Measurements from ENCODE around the gene TOM1.

The TOM1 gene

DNA sequence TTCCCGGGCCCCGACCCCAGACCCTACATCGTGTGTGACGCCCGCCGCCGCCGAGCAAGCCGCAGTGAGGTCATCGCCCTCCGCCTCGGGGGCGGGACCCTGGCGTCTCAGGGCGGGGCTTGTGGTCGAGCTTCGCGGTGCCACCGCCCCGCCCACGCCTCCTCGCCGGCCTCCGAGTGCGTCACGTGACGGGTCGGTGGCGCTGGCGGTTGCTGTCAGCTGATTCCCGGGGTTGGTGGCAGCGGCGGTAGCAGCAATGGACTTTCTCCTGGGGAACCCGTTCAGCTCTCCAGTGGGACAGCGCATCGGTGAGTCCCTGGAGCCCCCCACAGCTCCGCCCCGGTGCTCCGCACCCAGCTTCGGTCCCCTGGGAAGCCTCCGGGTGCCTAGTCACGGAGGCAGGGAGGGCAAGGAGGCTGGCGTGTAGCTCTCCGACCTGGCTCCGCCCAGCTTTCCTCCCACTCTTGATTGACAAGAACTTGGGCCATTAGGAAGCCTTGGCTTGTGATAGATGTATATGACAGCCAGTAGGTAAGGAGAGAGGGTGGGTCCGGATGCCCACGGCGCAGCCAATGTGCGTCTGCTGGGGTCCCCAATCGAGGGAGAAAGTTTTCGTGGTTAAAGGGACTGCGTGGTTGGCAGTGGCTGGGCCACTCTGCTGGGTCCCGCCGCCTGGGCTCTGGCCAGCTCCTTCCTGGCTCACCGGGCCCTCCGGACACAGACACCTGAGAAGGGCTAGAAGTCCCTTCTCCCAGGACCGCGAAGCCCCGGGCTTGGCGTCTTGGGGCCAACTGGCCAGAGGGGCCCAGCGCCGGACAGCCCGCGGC, at the start of gene TOM1:
Gene TOM1 (plus strand): TSS at position 222 of the 827 bp plus-strand sequence. CDS start 35 bp downstream, at position 257.
- DNase-seq (ENCODE audit: low read depth) = peak; percentile 96
- H3K4me3 ChIP-seq (ENCODE audit: low read depth, low read length) = peak within 1 kb of the TSS; percentile 81

DNA sequence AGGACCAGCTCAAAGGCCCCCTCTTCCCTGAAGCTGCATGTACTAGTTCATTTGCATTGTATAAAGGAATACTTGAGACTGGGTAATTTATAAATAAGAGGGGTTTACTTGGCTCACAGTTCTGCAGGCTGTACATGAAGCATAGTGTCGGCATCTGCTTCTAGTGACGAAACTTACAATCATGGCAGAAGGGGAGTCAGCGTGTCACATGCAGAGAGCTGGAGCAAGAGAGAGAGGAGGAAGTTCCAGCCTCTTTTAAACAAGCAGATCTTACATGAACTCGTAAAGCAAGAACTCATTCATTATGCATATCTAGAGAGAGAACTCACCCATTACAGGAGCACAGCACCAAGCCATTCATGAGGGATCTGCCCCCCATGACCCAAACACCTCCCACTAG, 49.5 kb upstream of the TOM1 start:
- H3K4me3 ChIP-seq (ENCODE audit: low read depth, low read length) = no peak overlapping the region
- DNase-seq (ENCODE audit: low read depth) = no peak

DNA sequence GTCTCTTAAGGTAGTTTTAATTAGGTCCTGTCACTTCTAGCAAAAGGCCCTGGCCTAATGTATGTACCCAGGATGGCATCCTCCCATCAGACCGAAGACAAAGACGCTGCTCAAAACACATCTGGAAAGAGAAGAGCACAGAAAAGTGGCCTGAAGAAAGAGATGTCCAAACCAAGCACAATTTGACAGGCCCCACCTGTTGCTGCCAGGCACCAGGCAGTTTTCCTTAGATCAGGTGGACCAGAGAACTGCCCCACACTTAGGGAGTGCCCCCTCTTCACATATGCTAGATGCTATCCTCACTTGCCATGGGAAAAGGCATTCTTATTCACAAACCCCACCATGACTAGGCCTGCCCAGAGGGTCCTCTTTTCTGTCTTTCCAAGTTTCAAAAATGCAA, 45.7 kb upstream of the TOM1 start:
- no peak for DNase-seq (ENCODE audit: low read depth)
- H3K4me3 ChIP-seq (ENCODE audit: low read depth, low read length) = no peak overlapping the region

DNA sequence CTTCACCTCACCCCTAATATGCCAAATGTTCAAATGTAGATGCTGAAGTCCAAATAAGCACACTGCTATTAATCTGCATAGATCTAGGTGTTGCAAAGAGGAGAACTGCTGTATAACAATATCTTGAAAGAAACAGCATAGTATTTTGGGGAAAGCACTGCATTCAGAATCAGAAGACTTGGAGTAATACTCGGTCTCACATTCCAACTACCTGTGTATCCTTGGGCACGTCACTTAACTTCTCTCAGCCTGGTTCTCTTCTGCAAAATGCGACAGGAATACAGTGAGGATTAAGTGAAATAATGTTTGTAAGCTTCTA, 42.7 kb upstream of the TOM1 start:
- H3K4me3 ChIP-seq (ENCODE audit: low read depth, low read length) = peak overlapping the region; percentile 86
- DNase-seq (ENCODE audit: low read depth) = no peak

DNA sequence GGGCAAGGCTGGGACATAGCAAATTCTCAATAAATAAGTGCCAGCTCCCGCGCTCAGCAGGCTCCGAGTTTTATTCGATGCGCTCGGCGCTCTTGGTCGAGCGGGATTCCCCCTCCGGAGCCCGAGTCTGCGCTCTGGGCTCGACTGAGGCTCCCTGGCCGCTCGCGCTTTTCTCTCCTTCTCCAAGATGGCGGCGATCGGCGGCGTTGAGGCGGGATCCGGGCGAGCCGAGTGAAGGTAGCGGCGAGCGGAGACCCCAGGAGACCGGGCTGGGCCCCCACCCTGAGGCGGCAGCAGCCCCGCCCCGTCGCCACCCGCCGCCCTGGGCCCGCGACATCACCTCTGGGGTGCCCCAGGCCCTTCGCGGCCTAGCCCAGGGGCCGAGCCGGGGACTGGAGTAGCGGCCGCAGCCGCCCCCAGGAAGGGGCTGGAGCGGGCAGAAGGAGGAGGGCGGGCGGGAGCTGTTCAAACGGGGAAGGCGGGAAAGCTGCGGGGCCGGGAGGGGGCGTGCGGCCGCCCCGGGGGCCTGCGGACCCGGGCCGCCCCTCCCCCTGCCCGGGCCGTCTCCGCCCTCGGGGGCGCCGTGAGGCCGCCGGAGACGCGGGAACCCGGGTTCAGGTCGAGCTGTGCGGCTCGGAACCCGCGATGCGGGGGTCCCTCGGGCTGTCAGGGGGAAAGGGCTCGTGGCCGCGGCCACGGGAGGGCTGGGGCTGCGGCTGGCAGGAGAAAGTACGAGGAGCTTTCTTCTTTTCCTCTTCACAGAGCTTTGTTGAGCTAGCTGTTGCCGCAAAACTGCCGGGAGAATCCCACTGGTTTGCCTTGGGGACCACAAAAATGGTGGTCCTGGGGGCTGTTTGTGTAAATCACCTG, 42.1 kb upstream of the TOM1 start, which contains the start of gene HMGXB4:
Gene HMGXB4 (plus strand): TSS at position 173 of the 870 bp plus-strand sequence. CDS start 4,898 bp downstream, outside the sequence.
- peak within 1 kb of the TSS; percentile 86 for H3K4me3 ChIP-seq (ENCODE audit: low read depth, low read length)
- peak; percentile 60 for DNase-seq (ENCODE audit: low read depth)

DNA sequence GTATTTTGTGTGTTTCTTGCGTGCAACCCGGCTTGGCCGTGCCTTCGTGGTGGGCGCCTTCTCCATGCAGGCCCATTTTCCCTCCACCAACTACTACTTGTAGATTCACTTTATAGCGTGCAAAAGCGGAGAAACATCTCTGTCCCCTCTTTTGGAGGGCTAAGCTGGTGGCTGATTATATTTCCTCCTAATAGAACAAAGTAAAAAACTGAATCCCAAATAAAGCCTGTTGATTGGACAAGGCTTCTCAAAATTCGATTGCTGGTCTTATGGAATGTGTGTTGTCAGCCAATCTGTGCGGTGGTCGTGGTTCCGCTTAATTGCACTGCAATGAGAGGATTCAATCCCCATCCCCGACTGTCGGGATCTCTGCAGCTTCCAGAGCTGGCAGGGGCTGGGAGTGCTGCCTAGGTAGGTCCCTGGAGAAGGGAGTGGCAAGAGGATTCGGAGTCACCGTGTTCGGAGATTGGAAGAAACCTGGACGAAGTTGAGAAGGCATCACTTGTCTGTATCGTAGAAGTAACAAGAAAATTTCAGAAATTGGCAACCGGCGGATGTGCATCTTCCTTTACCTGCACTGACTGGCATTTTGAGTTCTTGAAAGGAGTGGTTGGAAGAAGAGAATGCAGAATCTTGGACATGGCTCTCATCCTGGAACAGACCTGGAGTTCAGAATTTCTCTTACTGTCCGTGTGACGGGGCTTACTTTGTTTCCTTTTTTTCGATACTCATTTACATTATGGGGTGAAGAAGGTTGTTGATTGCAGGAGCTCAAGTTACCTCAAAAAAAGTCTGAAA, 41.3 kb upstream of the TOM1 start:
- no peak for DNase-seq (ENCODE audit: low read depth)
- peak overlapping the region; percentile 86 for H3K4me3 ChIP-seq (ENCODE audit: low read depth, low read length)

DNA sequence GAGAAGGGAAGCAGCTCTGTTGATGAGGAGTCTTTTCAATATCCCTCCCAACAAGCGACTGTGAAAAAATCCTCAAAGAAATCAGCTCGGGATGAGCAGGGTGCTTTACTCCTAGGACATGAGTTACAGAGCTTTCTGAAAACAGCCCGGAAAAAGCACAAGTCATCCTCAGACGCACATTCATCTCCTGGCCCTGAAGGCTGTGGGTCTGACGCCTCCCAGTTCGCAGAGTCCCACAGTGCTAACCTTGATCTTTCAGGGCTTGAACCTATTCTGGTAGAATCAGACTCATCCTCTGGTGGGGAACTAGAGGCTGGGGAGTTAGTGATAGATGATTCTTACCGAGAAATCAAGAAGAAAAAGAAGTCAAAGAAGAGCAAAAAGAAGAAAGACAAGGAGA, 34.7 kb upstream of the TOM1 start:
- H3K4me3 ChIP-seq (ENCODE audit: low read depth, low read length) = no peak overlapping the region
- DNase-seq (ENCODE audit: low read depth) = no peak

DNA sequence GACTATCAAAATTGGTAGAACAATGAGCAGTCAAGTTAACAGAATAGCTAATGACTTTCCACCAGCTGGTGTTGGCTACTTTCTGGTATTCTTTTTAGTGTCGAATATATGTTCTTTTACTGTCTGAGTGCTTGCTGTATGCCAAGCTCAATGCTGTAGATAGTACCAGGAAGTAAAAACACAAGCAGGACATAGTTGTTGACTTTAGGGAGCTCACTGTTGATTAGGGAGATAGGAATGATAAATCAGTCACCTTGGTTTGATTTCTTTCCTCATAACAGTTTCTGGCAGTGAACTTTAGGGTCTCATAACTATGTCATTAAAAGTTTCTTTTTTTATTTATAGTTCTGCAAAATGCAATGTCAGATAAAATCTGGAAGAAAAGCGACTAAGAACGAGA, 33.4 kb upstream of the TOM1 start:
- no peak overlapping the region for H3K4me3 ChIP-seq (ENCODE audit: low read depth, low read length)
- DNase-seq (ENCODE audit: low read depth) = no peak

DNA sequence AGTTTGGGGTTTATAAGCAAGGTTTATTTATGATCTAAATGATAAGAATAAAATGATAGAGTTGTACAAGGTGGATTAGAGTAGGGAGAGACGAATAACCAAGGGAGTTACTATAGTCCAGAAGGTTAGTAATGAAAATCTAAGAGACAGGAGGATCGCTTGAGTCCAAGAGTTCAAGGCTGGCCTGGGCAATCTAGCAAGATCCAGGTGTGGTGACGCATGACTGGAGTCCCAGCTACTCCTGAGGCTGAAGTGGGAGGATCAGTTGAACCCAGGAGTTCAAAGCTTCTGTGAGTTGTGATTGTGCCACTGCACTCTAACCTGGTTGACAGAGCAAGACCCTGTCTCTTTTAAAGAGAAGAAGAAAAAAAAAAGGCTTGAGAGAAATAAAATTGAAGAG, 30.1 kb upstream of the TOM1 start:
- DNase-seq (ENCODE audit: low read depth) = no peak
- H3K4me3 ChIP-seq (ENCODE audit: low read depth, low read length) = no peak overlapping the region

DNA sequence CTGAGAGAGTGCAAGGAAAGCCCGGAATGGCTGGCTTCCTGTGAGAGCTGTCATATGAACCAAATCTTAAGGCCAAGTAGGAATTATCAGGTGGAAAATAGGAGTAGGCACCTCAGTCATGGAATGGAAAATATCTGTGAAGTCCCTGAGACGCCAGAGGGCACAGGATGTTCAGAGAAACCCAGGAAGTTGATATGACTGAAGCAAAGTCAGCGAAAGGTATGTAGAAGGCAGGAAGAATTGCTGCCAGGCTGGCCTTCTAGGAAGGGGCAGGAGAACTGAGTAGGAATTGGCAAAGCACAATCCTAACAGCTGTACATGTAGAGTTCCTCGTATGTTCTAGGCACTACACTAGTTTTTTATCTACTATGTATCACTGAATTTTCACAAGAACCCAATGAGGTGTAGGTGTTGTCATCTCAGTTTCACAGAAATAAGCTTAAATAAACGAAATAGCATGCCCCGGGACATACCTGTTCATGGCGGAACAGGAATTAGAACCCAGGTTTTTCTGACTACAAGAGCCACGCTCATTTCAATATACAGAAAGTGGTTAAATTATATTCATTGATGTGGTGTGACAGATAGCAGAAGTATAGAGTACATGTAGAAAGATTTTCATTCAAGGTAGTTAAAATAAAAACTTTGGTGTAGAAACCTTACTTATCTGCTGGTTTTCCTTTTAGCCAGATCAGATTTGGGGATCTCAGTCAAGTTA, 25.4 kb upstream of the TOM1 start:
- H3K4me3 ChIP-seq (ENCODE audit: low read depth, low read length) = no peak overlapping the region
- DNase-seq (ENCODE audit: low read depth) = no peak

DNA sequence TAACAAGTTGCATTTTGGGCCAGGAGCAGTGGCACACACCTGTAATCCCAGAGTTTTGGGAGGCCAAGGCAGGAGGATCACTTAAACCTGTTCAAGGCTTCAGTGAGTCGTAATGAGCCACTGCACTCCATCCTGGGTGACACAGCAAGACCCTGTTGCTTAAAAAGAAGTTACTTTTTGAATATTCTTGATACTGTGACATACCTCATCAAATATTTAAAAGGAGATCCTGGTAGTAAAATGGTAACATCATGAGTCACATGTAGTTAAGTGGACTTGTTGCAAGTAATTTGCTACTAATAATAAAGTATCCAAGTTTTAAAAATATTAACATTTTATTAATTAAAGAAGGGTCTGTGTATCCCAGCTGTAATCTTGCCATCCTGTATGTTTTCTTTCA, 24.1 kb upstream of the TOM1 start:
- H3K4me3 ChIP-seq (ENCODE audit: low read depth, low read length) = no peak overlapping the region
- DNase-seq (ENCODE audit: low read depth) = no peak

DNA sequence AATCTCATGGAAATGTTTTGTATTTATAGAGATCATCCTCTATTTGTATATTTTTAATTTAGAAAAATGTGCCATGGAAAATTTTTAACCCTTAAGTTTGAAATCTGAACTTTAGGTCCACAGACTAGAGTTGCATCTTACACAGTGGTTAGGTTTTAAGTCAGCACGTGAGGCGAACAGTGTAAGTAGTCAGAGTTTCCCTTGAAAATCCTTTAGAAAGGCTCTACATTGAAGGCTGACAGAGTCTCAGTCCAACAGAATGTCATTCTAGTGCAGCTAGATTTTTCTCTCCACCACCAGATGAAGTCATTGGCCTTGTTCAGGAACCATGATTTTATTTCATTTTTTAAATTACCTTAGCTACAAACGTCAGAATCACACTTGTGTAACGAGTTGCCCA, 23.7 kb upstream of the TOM1 start:
- no peak for DNase-seq (ENCODE audit: low read depth)
- H3K4me3 ChIP-seq (ENCODE audit: low read depth, low read length) = no peak overlapping the region

DNA sequence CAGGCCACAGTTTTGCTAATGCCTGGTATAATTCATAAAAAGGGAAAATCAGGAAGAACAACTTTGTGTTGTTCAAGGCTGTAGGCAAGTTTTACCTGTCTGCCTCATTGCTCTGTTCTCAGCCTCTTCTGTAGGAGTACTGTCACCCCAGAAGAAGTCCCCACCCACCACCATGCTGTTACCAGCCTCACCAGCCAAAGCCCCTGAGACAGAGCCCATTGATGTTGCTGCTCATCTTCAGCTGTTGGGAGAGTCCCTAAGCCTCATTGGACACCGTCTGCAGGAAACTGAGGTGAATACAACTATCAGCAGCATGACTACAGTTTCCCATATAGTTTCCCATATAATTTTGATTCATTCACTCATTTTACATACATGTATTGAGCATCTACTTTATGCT, 11.6 kb upstream of the TOM1 start:
- DNase-seq (ENCODE audit: low read depth) = no peak

DNA sequence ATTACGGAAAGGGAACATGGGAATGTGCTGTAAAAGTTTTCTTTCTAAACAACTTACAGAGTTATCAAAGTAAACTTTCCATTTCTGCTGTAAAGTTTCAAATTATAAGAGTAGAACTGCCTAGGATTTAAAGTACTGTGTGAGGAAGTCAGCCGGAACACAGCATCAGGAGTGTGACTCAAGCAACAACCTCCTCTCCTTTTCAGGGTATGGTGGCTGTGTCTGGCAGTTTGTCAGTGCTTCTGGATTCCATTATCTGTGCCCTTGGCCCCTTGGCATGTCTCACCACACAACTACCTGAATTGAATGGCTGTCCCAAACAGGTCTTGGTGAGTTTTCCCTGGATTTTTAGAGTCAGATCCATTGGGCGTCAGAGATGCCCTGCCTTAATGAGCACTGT, 6.9 kb upstream of the TOM1 start:
- no peak overlapping the region for H3K4me3 ChIP-seq (ENCODE audit: low read depth, low read length)
- DNase-seq (ENCODE audit: low read depth) = no peak

More for the DNA sequence above, 11.6 kb upstream of the TOM1 start:
- no peak overlapping the region for H3K4me3 ChIP-seq (ENCODE audit: low read depth, low read length)

DNA sequence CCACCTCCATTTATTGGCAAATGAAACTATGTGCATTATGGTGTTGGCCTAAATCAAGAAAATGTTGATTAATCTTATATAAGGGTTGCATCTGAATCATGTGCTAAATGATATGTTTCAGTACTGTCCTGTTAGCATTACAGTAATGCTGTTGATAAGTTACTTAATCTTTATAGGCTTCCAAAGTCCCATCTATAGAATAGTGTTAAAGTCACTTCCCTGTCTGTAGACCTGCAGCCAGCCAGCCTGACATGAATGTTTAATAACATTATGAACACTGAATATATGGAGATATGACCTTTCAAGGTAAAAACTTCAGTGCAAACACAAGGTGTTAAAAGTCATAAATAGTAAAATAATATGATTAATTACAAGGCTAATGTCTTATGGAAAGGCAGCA, 3.6 kb upstream of the TOM1 start:
- no peak overlapping the region for H3K4me3 ChIP-seq (ENCODE audit: low read depth, low read length)
- no peak for DNase-seq (ENCODE audit: low read depth)

DNA sequence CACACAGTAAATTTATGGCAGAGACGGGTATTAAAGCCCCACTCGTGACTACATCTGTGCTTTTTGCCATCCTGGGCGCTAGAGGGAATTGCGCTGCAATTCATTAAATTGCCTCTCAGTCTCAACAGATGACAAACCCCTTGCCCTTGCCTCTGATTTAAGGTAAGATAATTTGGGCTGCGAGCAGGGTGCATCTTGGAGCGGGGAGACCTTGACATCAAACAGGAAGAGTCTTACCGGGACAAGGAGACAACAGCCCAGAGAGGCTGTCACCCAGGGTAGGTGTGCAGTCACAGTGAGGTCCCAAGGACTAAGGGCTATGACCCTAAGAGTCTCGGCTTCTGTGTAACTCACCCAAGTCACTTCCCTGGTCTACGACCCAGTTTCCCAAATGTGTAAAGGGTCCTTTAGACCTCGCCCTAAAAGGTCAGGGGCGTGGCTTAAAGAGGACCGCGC, 449 bp upstream of the TOM1 start:
- no peak for DNase-seq (ENCODE audit: low read depth)
- H3K4me3 ChIP-seq (ENCODE audit: low read depth, low read length) = peak overlapping the region; percentile 81

DNA sequence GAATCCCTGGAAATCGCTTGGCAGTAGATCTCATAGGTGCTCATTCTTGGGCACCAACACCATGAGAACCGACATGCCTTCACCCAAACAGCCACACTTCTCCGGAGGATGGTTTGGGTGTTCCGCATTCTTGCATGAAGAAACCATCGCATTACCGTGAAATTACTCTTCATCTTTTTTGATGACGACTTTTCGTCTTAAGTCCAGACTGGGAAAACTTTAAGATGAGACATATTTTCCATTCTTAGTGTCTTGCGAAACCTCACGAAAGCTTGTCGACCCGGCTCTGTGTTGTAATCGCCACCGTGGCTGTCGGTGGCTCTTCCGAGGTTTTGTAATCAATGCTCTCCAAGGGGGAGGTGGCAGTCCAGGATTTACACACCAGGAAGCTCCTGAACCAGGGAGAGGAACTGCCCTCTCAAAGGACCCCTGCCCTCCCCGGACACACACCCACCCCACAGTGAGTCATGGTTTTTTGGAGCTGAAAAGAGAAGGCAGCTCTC, 1.7 kb downstream of the TOM1 start:
- H3K4me3 ChIP-seq (ENCODE audit: low read depth, low read length) = no peak overlapping the region
- DNase-seq (ENCODE audit: low read depth) = peak; percentile 90

DNA sequence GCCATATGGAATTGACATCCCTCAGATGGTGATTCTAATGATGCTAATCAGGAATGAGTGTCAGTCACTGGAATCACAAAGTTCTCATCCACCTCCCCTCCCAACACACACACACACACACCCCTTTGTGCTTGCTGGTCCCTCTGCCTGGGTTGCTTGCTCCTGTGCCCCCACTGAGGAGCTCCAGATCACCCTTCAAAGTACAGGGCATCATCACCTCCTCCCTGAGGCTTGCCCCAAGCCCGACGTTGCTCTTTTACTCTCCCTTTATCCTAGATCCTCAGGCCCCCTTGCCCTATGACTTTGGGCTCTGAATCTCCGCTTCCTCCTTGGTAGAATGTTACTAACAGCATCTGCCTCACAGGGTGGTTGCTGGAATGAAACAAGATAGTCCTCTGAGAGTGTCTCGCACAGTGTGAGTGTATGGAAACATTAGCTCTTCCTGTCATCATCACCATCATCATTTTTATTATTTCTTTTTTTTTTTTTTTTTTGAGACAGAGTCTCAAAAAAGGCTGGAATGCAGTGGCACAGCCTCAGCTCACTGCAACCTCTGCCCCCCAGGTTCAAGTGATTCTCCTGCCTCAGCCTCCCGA, 3.4 kb downstream of the TOM1 start:
- no peak overlapping the region for H3K4me3 ChIP-seq (ENCODE audit: low read depth, low read length)
- no peak for DNase-seq (ENCODE audit: low read depth)

Measured in skeletal muscle cell (primary cell).